Vagina (tissue), 2 donors: ENCODE measurements around the gene TBX4. TPM values are rescaled to one million over a fixed set of nuclear protein-coding genes. Genes with fewer than 3 reads are reported as not detected.

ENCODE experiments used
- DNase-seq, 2 donors: peaks; one replicate each; pipeline ENCODE4 v3.0.0-alpha.2; 2017; ENCODE audit errors: extremely low spot score in 2 of 2
- H3K27ac ChIP-seq: fragments of 200-600 bp; sonication (generic); one replicate; pipeline ENCODE4 v1.5.1; 2019
- H3K27me3 ChIP-seq: fragments of 200-600 bp; sonication (generic); one replicate; pipeline ENCODE4 v1.5.1; 2019
- H3K36me3 ChIP-seq, 2 donors: fragments of 200-600 bp; sonication (generic); one replicate each; pipeline ENCODE4 v1.5.1; 2017 to 2019
- H3K4me1 ChIP-seq: fragments of 200-600 bp; sonication (generic); one replicate; pipeline ENCODE4 v1.5.1; 2019
- H3K4me3 ChIP-seq, 2 donors: fragments of 200-600 bp; sonication (generic); 1 replicate in 1 of 2; 2 replicates in 1 of 2; pipeline ENCODE4 v1.5.1; 2016 to 2019
- H3K9me3 ChIP-seq: fragments of 200-600 bp; sonication (generic); one replicate; pipeline ENCODE4 v1.5.1; 2019
- CTCF ChIP-seq, 3 experiments: fragments of 450-650 bp in 2 of 3; fragments of 200-600 bp in 1 of 3; sonication (generic) in 1 of 3; IDR thresholded peaks; one replicate each; pipeline ENCODE4 v1.5.1; 2017 to 2019; ENCODE audit warnings: antibody characterized with exemption in 3 of 3, mild to moderate bottlenecking in 2 of 3, moderate library complexity in 2 of 3
- POLR2A ChIP-seq, 2 donors: fragments of 450-650 bp; IDR thresholded peaks; one replicate each; pipeline ENCODE4 v1.6.1; 2017; ENCODE audit warnings: antibody characterized with exemption in 2 of 2, mild to moderate bottlenecking in 2 of 2, moderate library complexity in 2 of 2
- POLR2AphosphoS5 ChIP-seq, 2 donors: sonication (generic); formaldehyde crosslinking; IDR thresholded peaks; one replicate each; pipeline ENCODE4 v1.9.0; 2017; ENCODE audit warnings: antibody characterized with exemption in 2 of 2, mild to moderate bottlenecking in 2 of 2, low read depth in 1 of 2; ENCODE audit not compliant: insufficient read depth in 1 of 2
- intact Hi-C: fragments of 100-400 bp; cut with DNase I; formaldehyde crosslinking; loops from one replicate; pipeline ENCODE4 v1.15.1; 2023
- total RNA-seq: library from RNA; depleted of rRNA; stranded (reverse); fragments of >200 nt; gene quantifications from one replicate; pipeline ENCODE4 v1.2.3, GENCODE V29; 2016

The TBX4 gene
- total RNA-seq, 1 donor from 2014 or later: not detected

- TF ChIP-seq POLR2AphosphoS5 (IDR thresholded peaks at IDR 0.05; ENCODE audit: insufficient read depth in 1 of 2, low read depth in 1 of 2) (no peak), POLR2A (IDR thresholded peaks at IDR 0.05) (no peak), CTCF (IDR thresholded peaks at IDR 0.05) (no peak)
- intact Hi-C loops: no loop called here
- Histone ChIP-seq H3K4me3 (no peak overlapping the region), H3K9me3 (no peaks in the 10 kb centered on the region), H3K36me3 (no peaks in the 10 kb centered on the region), H3K27ac (no peak overlapping the region), H3K27me3 (no peaks in the 10 kb centered on the region), H3K4me1 (peaks cover 10% of the 10 kb centered on the region)
- no peak for DNase-seq
Observed at GRCh38 chr17:61464130-61464842, 12.1 kb downstream of the TBX4 start.

- no peak for TF ChIP-seq POLR2AphosphoS5 (IDR thresholded peaks at IDR 0.05; ENCODE audit: insufficient read depth in 1 of 2, low read depth in 1 of 2)
- no peak for TF ChIP-seq CTCF (IDR thresholded peaks at IDR 0.05)
- TF ChIP-seq POLR2A (IDR thresholded peaks at IDR 0.05): no peak
- Histone ChIP-seq H3K9me3 (no peaks in the 10 kb centered on the region), H3K27me3 (no peaks in the 10 kb centered on the region), H3K4me1 (peaks cover 10% of the 10 kb centered on the region), H3K27ac (no peak overlapping the region), H3K4me3 (no peak overlapping the region), H3K36me3 (no peaks in the 10 kb centered on the region)
- intact Hi-C loops: no loop called here
- no peak for DNase-seq
Observed at GRCh38 chr17:61464843-61465180, 12.6 kb downstream of the TBX4 start.

- Histone ChIP-seq H3K4me3 (no peak overlapping the region), H3K4me1 (peaks cover 10% of the 10 kb centered on the region), H3K36me3 (no peaks in the 10 kb centered on the region), H3K27ac (no peak overlapping the region), H3K9me3 (no peaks in the 10 kb centered on the region), H3K27me3 (no peaks in the 10 kb centered on the region)
- DNase-seq: no peak
- intact Hi-C loops: no loop called here
- TF ChIP-seq POLR2AphosphoS5 (IDR thresholded peaks at IDR 0.05; ENCODE audit: insufficient read depth in 1 of 2, low read depth in 1 of 2): no peak
- TF ChIP-seq CTCF (IDR thresholded peaks at IDR 0.05): no peak
- TF ChIP-seq POLR2A (IDR thresholded peaks at IDR 0.05): no peak
Observed at GRCh38 chr17:61465550-61466237, 13.5 kb downstream of the TBX4 start.

GRCh38 chr17:61466246-61466645, 14.0 kb downstream of the TBX4 start:
- DNase-seq: no peak
- intact Hi-C loops: no loop called here

More at GRCh38 chr17:61466246-61466645, 14.0 kb downstream of the TBX4 start:
- no peaks in the 10 kb centered on the region for H3K9me3 ChIP-seq
- no peaks in the 10 kb centered on the region for H3K36me3 ChIP-seq
- peaks cover 10% of the 10 kb centered on the region for H3K4me1 ChIP-seq
- TF ChIP-seq CTCF (IDR thresholded peaks at IDR 0.05) (no peak), POLR2A (IDR thresholded peaks at IDR 0.05) (no peak), POLR2AphosphoS5 (IDR thresholded peaks at IDR 0.05; ENCODE audit: insufficient read depth in 1 of 2, low read depth in 1 of 2) (no peak)
- no peak overlapping the region for H3K4me3 ChIP-seq
- no peak overlapping the region for H3K27ac ChIP-seq
- no peaks in the 10 kb centered on the region for H3K27me3 ChIP-seq
